GM21576 (cell line): Measurements from ENCODE around the gene ADGRG1.
"Not testable (repeated sequence)": the region's sequence is repeated elsewhere in the genome, so short reads cannot be mapped to it uniquely, and the experiment has no call there.

Experiments
- ATAC-seq: cut with Tn5 transposase; IDR thresholded peaks from one replicate; pipeline ENCODE4 v1.9.1; 2021; ENCODE audit warnings: mild to moderate bottlenecking, moderate library complexity; ENCODE audit not compliant: unreplicated experiment

ADGRG1 gene

DNA sequence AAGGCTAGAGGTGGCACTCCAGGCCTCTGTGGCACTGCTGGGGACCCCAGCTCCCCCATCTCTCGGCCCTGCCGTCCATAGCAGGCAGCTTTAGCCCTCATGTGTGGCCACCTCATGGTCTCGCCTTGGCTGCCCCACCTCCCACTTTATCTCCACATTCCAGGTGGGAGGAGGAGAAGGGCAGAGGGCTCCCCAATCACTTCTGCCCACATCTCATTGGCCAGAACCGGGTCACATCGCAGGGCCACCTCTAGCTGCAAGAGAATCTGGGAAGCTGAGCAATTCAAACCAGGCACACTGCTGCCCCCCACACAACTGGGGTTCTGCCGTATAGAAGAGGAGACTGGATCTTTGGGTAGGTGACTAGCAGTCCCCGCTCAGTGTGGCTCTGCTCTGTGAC, 67.8 kb downstream of the ADGRG1 start:
- ATAC-seq = no peak

DNA sequence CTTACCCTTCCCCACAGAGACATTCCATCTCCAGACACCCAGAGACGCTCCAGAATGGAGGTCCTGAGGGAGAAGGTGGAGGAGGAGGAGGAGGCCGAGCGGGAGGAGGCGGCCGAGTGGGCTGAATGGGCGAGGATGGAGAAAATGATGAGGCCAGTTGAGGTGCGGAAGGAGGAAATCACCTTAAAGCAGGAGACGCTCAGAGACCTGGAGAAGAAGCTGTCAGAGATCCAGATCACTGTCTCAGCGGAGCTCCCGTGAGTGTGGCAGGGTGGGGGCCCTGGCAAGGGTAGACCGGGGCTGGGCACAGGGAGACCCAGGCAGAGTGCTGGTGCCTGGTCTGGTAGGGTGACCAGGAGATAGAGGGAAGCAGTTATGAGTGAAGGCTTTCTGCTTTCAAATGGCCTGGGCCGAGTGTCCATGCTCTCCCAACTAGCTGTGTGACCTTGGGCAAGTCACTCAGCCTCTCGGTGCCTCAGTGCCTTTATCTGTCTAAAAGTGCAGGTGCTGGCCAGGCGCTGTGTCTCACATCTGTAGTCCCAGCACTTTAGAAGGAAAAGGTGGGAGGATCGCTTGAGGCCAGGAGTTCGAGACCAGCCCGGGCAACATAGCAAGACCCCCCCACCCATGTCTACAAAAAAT, 69.6 kb downstream of the ADGRG1 start:
- ATAC-seq = no peak

GRCh38 chr16:57698812-57699405, 70.5 kb downstream of the ADGRG1 start:
- no peak for ATAC-seq

DNA sequence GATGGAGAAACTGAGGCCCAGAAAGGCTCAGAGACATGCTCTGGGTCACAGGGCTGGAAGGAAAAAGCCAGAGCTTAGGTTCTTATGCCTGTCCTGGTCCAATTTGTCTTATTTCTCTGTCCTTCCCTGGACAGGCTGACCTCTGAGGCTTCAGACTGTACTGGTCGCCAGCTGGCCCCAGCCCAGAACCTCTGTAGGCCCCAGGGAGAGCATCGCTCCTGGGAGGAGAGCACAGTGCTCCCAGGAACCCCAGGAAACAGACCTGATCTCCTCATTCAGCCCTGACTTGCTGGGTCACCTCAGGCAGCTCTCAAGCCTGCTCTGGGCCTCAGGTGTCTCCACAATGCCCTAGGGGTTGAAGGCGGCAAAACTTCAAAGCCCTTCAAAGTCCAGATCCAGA, 71.1 kb downstream of the ADGRG1 start:
- ATAC-seq = no peak

DNA sequence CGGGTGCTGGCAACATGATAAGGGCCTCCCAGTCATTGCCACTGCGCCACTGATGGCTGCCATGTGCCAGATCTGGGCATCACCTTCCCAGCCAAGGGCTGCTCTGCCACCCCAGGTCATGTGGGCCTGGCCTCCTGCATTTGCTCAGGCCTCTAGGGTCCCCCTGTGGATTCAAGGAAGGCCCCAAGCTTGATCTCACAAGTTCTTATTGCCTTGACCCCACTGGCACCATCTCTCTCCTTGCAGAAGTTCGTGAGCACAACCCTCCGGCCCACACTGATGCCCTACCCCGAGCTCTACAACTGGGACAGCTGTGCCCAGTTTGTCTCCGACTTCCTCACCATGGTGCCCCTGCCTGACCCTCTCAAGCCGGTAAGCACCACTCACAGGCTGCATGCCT, 71.5 kb downstream of the ADGRG1 start:
- no peak for ATAC-seq

GRCh38 chr16:57700781-57701551, 72.5 kb downstream of the ADGRG1 start:
- ATAC-seq = no peak

DNA sequence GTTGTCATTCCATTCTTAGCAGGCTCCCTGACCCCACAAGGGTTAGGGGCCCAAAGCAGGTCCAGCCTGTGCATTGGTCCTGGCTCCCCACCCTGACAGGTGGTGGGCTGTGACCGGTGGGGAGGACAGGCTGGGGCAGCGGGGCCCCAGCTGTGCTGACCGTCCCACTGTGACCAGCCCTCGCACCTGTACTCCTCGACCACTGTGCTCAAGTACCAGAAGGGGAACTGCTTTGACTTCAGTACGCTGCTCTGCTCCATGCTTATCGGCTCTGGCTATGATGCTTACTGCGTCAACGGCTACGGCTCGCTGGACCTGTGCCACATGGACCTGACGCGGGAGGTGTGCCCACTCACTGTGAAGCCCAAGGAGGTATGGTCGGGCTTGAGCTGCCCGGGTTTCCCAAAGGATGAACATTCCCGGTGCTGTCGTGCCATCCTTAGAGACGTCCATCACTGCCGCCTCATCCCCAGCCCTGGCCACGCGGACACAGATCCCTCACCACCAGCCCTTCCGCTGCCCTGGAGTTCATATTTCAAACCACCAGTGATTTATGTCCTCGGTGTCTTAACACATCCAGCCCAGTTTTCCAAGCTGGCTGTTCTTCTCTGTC, 73.4 kb downstream of the ADGRG1 start:
- no peak for ATAC-seq

- ATAC-seq = no peak
Measured at GRCh38 chr16:57703416-57704010, 75.1 kb downstream of the ADGRG1 start.

- ATAC-seq = no peak
Measured at GRCh38 chr16:57704011-57704904, 75.8 kb downstream of the ADGRG1 start.

DNA sequence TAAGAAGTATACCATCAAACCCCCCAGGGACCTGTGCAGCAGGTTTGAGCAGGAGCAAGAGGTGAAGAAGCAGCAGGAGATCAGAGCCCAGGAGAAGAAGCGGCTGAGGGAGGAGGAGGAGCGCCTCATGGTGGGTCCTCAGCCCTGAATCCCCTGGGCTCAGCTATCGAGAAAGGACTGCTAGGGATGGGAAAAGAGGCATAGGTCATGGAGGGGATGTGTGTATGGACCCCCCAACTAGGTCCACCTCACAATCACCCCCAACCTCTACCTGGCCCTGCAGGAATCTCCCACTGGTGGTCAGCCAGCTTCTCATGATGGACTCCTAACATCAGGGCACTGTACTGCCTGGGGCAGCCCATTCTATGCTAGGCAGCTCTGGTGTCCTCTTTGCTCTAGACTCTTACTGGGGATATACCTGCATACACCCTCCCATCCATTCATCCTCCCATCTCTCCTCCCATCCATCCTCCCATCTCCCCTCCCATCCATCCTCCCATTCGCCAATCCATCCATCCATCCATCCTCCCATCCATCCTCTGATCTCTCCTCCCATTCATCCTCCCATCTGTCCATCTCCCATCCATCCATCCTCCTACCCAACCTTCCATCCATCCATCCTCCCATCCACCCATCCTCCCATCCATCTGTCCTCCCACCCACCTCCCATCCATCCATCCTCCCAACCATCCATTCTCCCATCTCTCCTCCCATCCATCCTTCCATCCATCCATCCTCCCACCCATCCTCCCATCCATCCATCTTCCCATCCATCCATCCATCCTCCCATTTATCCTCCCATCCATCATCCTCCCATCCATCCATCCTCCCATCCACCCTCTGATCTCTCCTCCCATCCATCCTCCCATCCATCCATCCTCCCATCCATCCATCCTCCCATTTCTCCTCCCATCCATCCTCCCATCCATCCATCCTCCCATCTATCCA, 76.7 kb downstream of the ADGRG1 start:
- ATAC-seq = no peak

DNA sequence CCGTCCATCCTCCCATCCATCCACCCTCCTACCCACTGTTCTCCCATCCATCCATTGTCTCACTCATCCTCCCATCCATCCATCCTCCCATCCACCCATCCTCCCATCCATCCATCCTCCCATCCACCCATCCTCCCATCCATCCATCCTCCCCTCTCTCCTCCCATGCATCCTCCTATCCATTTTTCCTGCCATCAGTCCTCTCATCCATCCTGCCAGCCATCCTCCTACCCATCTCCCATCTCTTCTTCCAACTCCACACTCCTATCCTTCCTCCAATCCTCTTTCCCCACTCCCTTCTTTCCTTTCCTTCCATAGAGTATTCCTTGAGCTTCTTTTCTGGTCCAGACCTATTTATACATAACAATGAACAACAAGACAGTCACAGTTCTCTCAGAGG, 78.3 kb downstream of the ADGRG1 start:
- no peak for ATAC-seq

- no peak for ATAC-seq
Measured at GRCh38 chr16:57707331-57707730, 78.9 kb downstream of the ADGRG1 start.

- ATAC-seq = no peak
Measured at GRCh38 chr16:57708168-57708567, 79.7 kb downstream of the ADGRG1 start.

GRCh38 chr16:57709663-57710062, 81.2 kb downstream of the ADGRG1 start:
- no peak for ATAC-seq

DNA sequence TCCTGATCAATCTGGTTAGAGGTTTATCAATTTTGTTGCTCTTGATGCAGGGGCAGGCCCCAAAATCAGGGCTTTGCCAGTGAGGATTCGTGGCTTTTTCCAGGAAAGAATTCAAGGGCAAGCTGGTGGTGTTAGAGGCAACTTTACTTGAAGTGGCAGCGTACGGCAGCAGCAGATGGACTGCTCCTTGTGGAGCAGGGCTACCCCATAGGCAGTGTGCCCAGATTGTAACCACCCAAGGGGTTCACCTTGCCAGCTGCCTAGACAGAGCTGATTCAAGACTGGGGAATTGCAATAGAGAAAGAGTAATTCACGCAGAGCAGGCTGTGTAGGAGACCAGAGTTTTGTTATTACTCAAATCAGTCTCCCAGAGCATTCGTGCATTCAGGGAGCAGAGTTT, 82.9 kb downstream of the ADGRG1 start:
- ATAC-seq = no peak

- ATAC-seq = no peak
Measured at GRCh38 chr16:57711993-57712392, 83.6 kb downstream of the ADGRG1 start.

DNA sequence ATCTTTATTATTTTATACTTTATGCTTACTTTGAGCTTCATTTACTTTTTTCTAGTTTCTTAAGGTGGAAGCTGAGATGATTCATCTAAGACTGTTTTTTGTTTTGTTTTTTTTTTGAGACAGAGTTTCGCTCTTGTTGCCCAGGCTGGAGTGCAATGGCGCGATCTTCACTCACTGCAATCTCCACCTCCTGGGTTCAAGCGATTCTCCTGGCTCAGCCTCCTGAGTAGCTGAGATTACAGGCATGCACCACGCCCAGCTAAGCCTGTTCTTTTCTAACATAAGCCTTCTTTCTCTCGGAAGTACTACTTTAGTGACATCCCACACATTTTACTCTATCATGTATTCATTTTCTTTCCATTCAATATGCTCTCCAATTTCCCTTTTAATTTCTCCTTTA, 84.1 kb downstream of the ADGRG1 start:
- ATAC-seq = not testable (repeated sequence)

- no peak for ATAC-seq
Measured at GRCh38 chr16:57713596-57713995, 85.2 kb downstream of the ADGRG1 start.

DNA sequence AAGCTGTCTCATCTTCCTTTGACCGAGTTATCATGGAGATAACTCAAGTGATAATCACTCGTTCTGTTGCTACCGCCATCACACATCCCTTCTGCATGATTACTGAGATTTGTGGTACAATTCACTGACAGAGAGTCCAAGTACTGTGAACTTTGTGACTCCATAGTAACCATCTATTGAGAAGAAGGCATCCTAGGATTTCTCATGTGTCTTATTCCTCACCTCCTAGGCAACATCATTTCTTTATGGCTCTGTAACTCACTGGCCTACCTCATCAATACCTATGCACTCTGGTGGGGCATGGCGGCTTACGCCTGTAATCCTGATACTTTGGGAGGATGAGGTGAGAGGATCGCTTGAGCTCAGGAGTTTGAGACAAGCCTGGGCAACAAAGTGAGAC, 85.6 kb downstream of the ADGRG1 start:
- no peak for ATAC-seq
